IPS-18a (cell line): ENCODE data around the gene MED12L.

Source experiments
- H3K27ac ChIP-seq: one replicate; pipeline ENCODE4 v1.5.1; 2013; ENCODE audit warnings: low read length
- H3K27me3 ChIP-seq: one replicate; pipeline ENCODE4 v1.6.1; 2013; ENCODE audit warnings: mild to moderate bottlenecking, low read length; ENCODE audit not compliant: control insufficient read depth, insufficient read depth
- H3K36me3 ChIP-seq: one replicate; pipeline ENCODE4 v1.6.1; 2013; ENCODE audit warnings: low read depth, low read length; ENCODE audit not compliant: control insufficient read depth
- H3K4me1 ChIP-seq: one replicate; pipeline ENCODE4 v1.6.1; 2013; ENCODE audit warnings: low read depth, low read length; ENCODE audit not compliant: control insufficient read depth
- H3K4me3 ChIP-seq: one replicate; pipeline ENCODE4 v1.5.1; 2013; ENCODE audit warnings: low read length
- H3K9ac ChIP-seq: one replicate; pipeline ENCODE4 v1.6.1; 2013; ENCODE audit warnings: mild to moderate bottlenecking, low read length, moderate library complexity
- H3K9me3 ChIP-seq: one replicate; pipeline ENCODE4 v1.6.1; 2013; ENCODE audit warnings: low read depth, low read length; ENCODE audit not compliant: control insufficient read depth

MED12L gene

GRCh38 chr3:151468284-151468917 is 382.9 kb downstream of the MED12L start:
- Histone ChIP-seq H3K27ac (no peak overlapping the region), H3K9ac (no peak overlapping the region), H3K4me1 (no peaks in the 10 kb centered on the region), H3K9me3 (no peaks in the 10 kb centered on the region), H3K36me3 (no peaks in the 10 kb centered on the region), H3K4me3 (no peak overlapping the region), H3K27me3 (no peaks in the 10 kb centered on the region)

- H3K9ac ChIP-seq = no peak overlapping the region
- no peak overlapping the region for H3K4me3 ChIP-seq
- H3K27me3 ChIP-seq = no peaks in the 10 kb centered on the region
- no peaks in the 10 kb centered on the region for H3K9me3 ChIP-seq
- peaks cover 10% of the 10 kb centered on the region for H3K4me1 ChIP-seq
- no peak overlapping the region for H3K27ac ChIP-seq
- H3K36me3 ChIP-seq = no peaks in the 10 kb centered on the region
Measured at GRCh38 chr3:151476344-151477018, 391.0 kb downstream of the MED12L start.

- H3K36me3 ChIP-seq = no peaks in the 10 kb centered on the region
- no peak overlapping the region for H3K27ac ChIP-seq
- H3K4me3 ChIP-seq = no peak overlapping the region
- H3K27me3 ChIP-seq = no peaks in the 10 kb centered on the region
- H3K9ac ChIP-seq = no peak overlapping the region
- no peaks in the 10 kb centered on the region for H3K9me3 ChIP-seq
- peaks cover 10% of the 10 kb centered on the region for H3K4me1 ChIP-seq
Measured at GRCh38 chr3:151477591-151478334, 392.3 kb downstream of the MED12L start.

GRCh38 chr3:151478335-151478697 is 392.9 kb downstream of the MED12L start:
- no peak overlapping the region for H3K9ac ChIP-seq
- no peak overlapping the region for H3K4me3 ChIP-seq
- H3K4me1 ChIP-seq = peaks cover 10% of the 10 kb centered on the region
- H3K27ac ChIP-seq = no peak overlapping the region
- H3K9me3 ChIP-seq = no peaks in the 10 kb centered on the region
- H3K36me3 ChIP-seq = no peaks in the 10 kb centered on the region
- H3K27me3 ChIP-seq = no peaks in the 10 kb centered on the region

- Histone ChIP-seq H3K9me3 (no peaks in the 10 kb centered on the region), H3K27me3 (no peaks in the 10 kb centered on the region), H3K4me3 (no peak overlapping the region), H3K27ac (no peak overlapping the region), H3K9ac (no peak overlapping the region), H3K36me3 (no peaks in the 10 kb centered on the region), H3K4me1 (peaks cover 10% of the 10 kb centered on the region)
Measured at GRCh38 chr3:151479452-151479851, 394.0 kb downstream of the MED12L start.

GRCh38 chr3:151480492-151480891 is 395.0 kb downstream of the MED12L start:
- H3K9me3 ChIP-seq = no peaks in the 10 kb centered on the region
- H3K9ac ChIP-seq = no peak overlapping the region
- no peaks in the 10 kb centered on the region for H3K27me3 ChIP-seq
- no peaks in the 10 kb centered on the region for H3K36me3 ChIP-seq
- H3K4me3 ChIP-seq = no peak overlapping the region
- H3K27ac ChIP-seq = no peak overlapping the region
- peaks cover 10% of the 10 kb centered on the region for H3K4me1 ChIP-seq

- H3K4me3 ChIP-seq = no peak overlapping the region
- H3K4me1 ChIP-seq = peaks cover 1% of the 10 kb centered on the region
- no peaks in the 10 kb centered on the region for H3K27me3 ChIP-seq
- H3K36me3 ChIP-seq = no peaks in the 10 kb centered on the region
- no peak overlapping the region for H3K27ac ChIP-seq
- H3K9me3 ChIP-seq = no peaks in the 10 kb centered on the region
- no peak overlapping the region for H3K9ac ChIP-seq
Measured at GRCh38 chr3:151483488-151483887, 398.0 kb downstream of the MED12L start.

GRCh38 chr3:151483961-151484520 is 398.6 kb downstream of the MED12L start:
- no peaks in the 10 kb centered on the region for H3K27me3 ChIP-seq
- no peaks in the 10 kb centered on the region for H3K4me1 ChIP-seq
- no peak overlapping the region for H3K27ac ChIP-seq
- H3K4me3 ChIP-seq = no peak overlapping the region
- no peaks in the 10 kb centered on the region for H3K36me3 ChIP-seq
- no peaks in the 10 kb centered on the region for H3K9me3 ChIP-seq
- no peak overlapping the region for H3K9ac ChIP-seq
